B cell (primary cell): ENCODE results near the gene PDZD7. TPM values are rescaled to one million over a fixed set of nuclear protein-coding genes. Genes with fewer than 3 reads are reported as not detected.

ENCODE experiments used
- ATAC-seq: fragments of 200-7000 bp; cut with Tn5 transposase; one replicate; pipeline ENCODE4 v1.10.0; 2021; ENCODE audit warnings: low read depth, mild to moderate bottlenecking, moderate number of reproducible peaks, moderate library complexity
- CTCF ChIA-PET: fragments of 350-600 bp; sonication (Branson Sonifier 250); formaldehyde crosslinking; loops from one replicate; lab custom pipeline; 2021; ENCODE audit warnings: antibody characterized with exemption, inconsistent platforms; lab: Charles Lee
- POLR2A ChIA-PET: fragments of 350-600 bp; sonication (Branson Sonifier 250); formaldehyde crosslinking; loops from one replicate; lab custom pipeline; 2021; ENCODE audit warnings: antibody characterized with exemption; lab: Charles Lee
- DNase-seq: peaks from one replicate; pipeline ENCODE4 v3.0.0; 2013
- H2AFZ ChIP-seq: 2 replicates; pipeline ENCODE4 v1.6.1; 2012; ENCODE audit warnings: mild to moderate bottlenecking, low read depth, low read length; ENCODE audit not compliant: insufficient read depth, poor library complexity, severe bottlenecking
- H3K27ac ChIP-seq, 2 donors: 1 replicate in 1 of 2; 2 replicates in 1 of 2; pipeline ENCODE4 v1.5.1; 2012 to 2013; ENCODE audit warnings: low read length in 2 of 2, mild to moderate bottlenecking in 2 of 2, moderate library complexity in 1 of 2
- H3K27me3 ChIP-seq, 4 experiments: fragments of 200-600 bp in 1 of 4; sonication (generic) in 1 of 4; replicated peaks in 1 of 4; 1 replicate in 2 of 4; 2 replicates in 2 of 4; pipeline versions ENCODE4 v1.6.1 to v1.7.0; 2013 to 2016; ENCODE audit warnings: low read length in 3 of 4, mild to moderate bottlenecking in 2 of 4, mixed read lengths in 1 of 4, moderate library complexity in 1 of 4; ENCODE audit not compliant: insufficient read depth in 4 of 4, control insufficient read depth in 3 of 4; ENCODE audit errors: control extremely low read depth in 1 of 4
- H3K36me3 ChIP-seq, 2 experiments: replicated peaks in 1 of 2; 1 replicate in 1 of 2; 2 replicates in 1 of 2; pipeline versions ENCODE4 v1.6.1 to v1.7.1; 2013; ENCODE audit warnings: low read length in 1 of 2; ENCODE audit not compliant: insufficient read depth in 2 of 2, control insufficient read depth in 1 of 2; ENCODE audit errors: control extremely low read depth in 1 of 2, extremely low read depth in 1 of 2
- H3K4me1 ChIP-seq, 2 donors: fragments of 200-600 bp in 1 of 2; sonication (generic) in 1 of 2; 1 replicate in 1 of 2; 2 replicates in 1 of 2; pipeline versions ENCODE4 v1.5.1 to v1.6.1; 2013 to 2017; ENCODE audit warnings: low read length in 2 of 2; ENCODE audit not compliant: control insufficient read depth in 2 of 2, insufficient read depth in 2 of 2
- H3K4me2 ChIP-seq: replicated peaks from 2 replicates; pipeline ENCODE3; 2012; ENCODE audit warnings: mild to moderate bottlenecking, low read depth, low read length; ENCODE audit not compliant: poor library complexity, severe bottlenecking
- H3K4me3 ChIP-seq, 5 experiments: fragments of 200-600 bp in 1 of 5; sonication (generic) in 1 of 5; 1 replicate in 3 of 5; 2 replicates in 2 of 5; pipeline versions ENCODE4 v1.5.1 to v1.7.0; 2011 to 2016; ENCODE audit warnings: low read length in 4 of 5, mild to moderate bottlenecking in 4 of 5, low read depth in 2 of 5, control low read depth in 1 of 5, moderate library complexity in 1 of 5; ENCODE audit not compliant: insufficient read depth in 1 of 5; ENCODE audit errors: control extremely low read depth in 1 of 5, extremely low read depth in 1 of 5
- H3K79me2 ChIP-seq: fragments of 200-600 bp; sonication (generic); one replicate; pipeline ENCODE4 v1.6.0; 2016; ENCODE audit warnings: low read length; ENCODE audit not compliant: control insufficient read depth, insufficient read depth
- H3K9ac ChIP-seq: fragments of 200-600 bp; sonication (generic); 2 replicates; pipeline ENCODE4 v1.6.1; 2017; ENCODE audit warnings: mild to moderate bottlenecking, low read length, moderate library complexity
- H3K9me3 ChIP-seq, 3 donors: one replicate each; pipeline versions ENCODE4 v1.6.1 to v1.7.1; 2013; ENCODE audit warnings: low read length in 2 of 3; ENCODE audit not compliant: control insufficient read depth in 2 of 3, insufficient read depth in 1 of 3; ENCODE audit errors: control extremely low read depth in 1 of 3
- H4K20me1 ChIP-seq: 2 replicates; pipeline ENCODE4 v1.6.0; 2012; ENCODE audit warnings: mild to moderate bottlenecking, low read length; ENCODE audit not compliant: insufficient read depth, control insufficient read depth, poor library complexity, severe bottlenecking
- H3K27ac Mint-ChIP-seq: one replicate; pipeline ENCODE4 v1.8.0; 2021; ENCODE audit warnings: mixed read lengths
- H3K27me3 Mint-ChIP-seq: one replicate; pipeline ENCODE4 v1.8.0; 2021; ENCODE audit warnings: mixed read lengths
- H3K4me1 Mint-ChIP-seq: one replicate; pipeline ENCODE4 v1.8.0; 2021; ENCODE audit warnings: mixed read lengths
- H3K4me3 Mint-ChIP-seq: one replicate; pipeline ENCODE4 v1.8.0; 2021; ENCODE audit warnings: mixed read lengths
- H3K9me3 Mint-ChIP-seq: one replicate; pipeline ENCODE4 v1.8.0; 2022; ENCODE audit warnings: mixed read lengths; ENCODE audit not compliant: insufficient read depth
- EZH2 ChIP-seq: IDR thresholded peaks from 2 replicates; pipeline ENCODE4 v1.6.1; 2012; ENCODE audit warnings: borderline replicate concordance, low read depth, mild to moderate bottlenecking, moderate library complexity, low read length; ENCODE audit not compliant: insufficient read depth, poor library complexity, severe bottlenecking
- intact Hi-C: fragments of 100-400 bp; cut with micrococcal nuclease; formaldehyde crosslinking; loops from one replicate; pipeline ENCODE4 v1.10.0; 2022
- polyA plus RNA-seq: library from polyadenylated mRNA; depleted of rRNA; stranded (reverse); fragments of >200 nt; gene quantifications from 2 replicates; pipeline ENCODE4 v1.2.3, GENCODE V29; 2012
- small RNA-seq: library from RNA; depleted of rRNA; stranded (forward); fragments of <200 nt; gene quantifications from one replicate; pipeline ENCODE3, GENCODE V24; 2012; ENCODE audit warnings: low replicate concordance, low read depth; ENCODE audit not compliant: insufficient read length
- total RNA-seq, 2 donors: library from RNA; stranded (reverse); fragments of 120-200 nt in 1 of 2; gene quantifications; 1 replicate in 1 of 2; 2 replicates in 1 of 2; pipeline versions ENCODE4 v1.2.3 to v1.2.4, GENCODE V29; 2013 to 2022
- TF ChIP-seq, protein P1 (sequence below): fragments of 200-600 bp; IDR thresholded peaks from one replicate; pipeline ENCODE4 v1.8.0; 2022; ENCODE audit warnings: antibody characterized with exemption, mild to moderate bottlenecking

Gene PDZD7
- total and polyA plus RNA-seq, 2 donors (not counting 1 experiment from before 2014, with no cell fraction given): 0.64 to 0.69 TPM

DNA sequence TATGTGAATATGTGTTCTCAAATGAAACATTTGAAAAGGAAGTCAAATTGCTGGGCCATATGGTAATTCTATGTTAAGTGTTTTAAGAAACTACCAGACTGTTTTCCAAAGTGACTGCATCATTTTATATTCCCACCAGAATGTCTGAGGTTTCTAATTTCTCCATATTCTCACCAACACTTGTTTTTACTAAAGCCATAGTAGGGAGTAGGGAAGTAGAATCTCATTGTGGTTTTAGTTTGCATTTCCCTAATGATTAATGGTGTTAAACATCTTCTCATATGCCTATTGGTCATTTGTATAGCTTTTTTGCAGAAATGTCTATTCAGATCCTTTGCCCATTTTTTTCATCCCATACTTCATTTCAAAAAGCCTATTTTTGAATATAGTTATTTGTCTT, 70.7 kb downstream of the PDZD7 start:
- Histone ChIP-seq H3K4me3 (no peak overlapping the region), H3K4me1 (no peaks in the 10 kb centered on the region), H3K27ac (no peak overlapping the region), H3K79me2 (no peaks in the 10 kb centered on the region), H2AFZ (no peak overlapping the region), H3K4me2 (no peak overlapping the region), H3K9me3 (no peaks in the 10 kb centered on the region), H3K9ac (no peak overlapping the region), H3K27me3 (no peaks in the 10 kb centered on the region), H3K36me3 (peaks cover 16 to 61% of the 10 kb centered on the region in 2 experiments), H4K20me1 (no peaks in the 10 kb centered on the region)
- ATAC-seq (no peak), DNase-seq (no peak)
- intact Hi-C loops: no loop called here
- H3K27ac Mint-ChIP-seq: no peak overlapping the region
- H3K4me3 Mint-ChIP-seq: no peak overlapping the region
- CTCF ChIA-PET: no interaction called here
- POLR2A ChIA-PET: no interaction called here
- no peaks in the 10 kb centered on the region for H3K27me3 Mint-ChIP-seq
- no peaks in the 10 kb centered on the region for H3K9me3 Mint-ChIP-seq
- TF ChIP-seq, protein P1, sequence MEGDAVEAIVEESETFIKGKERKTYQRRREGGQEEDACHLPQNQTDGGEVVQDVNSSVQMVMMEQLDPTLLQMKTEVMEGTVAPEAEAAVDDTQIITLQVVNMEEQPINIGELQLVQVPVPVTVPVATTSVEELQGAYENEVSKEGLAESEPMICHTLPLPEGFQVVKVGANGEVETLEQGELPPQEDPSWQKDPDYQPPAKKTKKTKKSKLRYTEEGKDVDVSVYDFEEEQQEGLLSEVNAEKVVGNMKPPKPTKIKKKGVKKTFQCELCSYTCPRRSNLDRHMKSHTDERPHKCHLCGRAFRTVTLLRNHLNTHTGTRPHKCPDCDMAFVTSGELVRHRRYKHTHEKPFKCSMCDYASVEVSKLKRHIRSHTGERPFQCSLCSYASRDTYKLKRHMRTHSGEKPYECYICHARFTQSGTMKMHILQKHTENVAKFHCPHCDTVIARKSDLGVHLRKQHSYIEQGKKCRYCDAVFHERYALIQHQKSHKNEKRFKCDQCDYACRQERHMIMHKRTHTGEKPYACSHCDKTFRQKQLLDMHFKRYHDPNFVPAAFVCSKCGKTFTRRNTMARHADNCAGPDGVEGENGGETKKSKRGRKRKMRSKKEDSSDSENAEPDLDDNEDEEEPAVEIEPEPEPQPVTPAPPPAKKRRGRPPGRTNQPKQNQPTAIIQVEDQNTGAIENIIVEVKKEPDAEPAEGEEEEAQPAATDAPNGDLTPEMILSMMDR: no peak
- TF ChIP-seq EZH2: no peak
- no peaks in the 10 kb centered on the region for H3K4me1 Mint-ChIP-seq

Small RNA genes lying within 50 kb of the gene (small RNA-seq; reads per million reads assigned to genes)
- not detected for gene MIR608

Other genes with a start within 250 kb of the PDZD7 start
- gene SLF2, start 118.2 kb downstream of the PDZD7 start, total RNA-seq: 65.6 and 66.7 TPM in 2 replicates
- gene SLF2, start 118.2 kb downstream of the PDZD7 start, polyA plus RNA-seq: 11.8 and 21.5 TPM in 2 replicates
- gene SEMA4G, start 61.6 kb downstream of the PDZD7 start, total RNA-seq: 0.96 and 2.2 TPM in 2 replicates
- 0.75 and 0.84 TPM in 2 replicates for gene SEMA4G, start 61.6 kb downstream of the PDZD7 start, polyA plus RNA-seq
- gene MRPL43, start 43.6 kb downstream of the PDZD7 start, total RNA-seq: 56.2 and 57.8 TPM in 2 replicates
- 80.4 and 99.4 TPM in 2 replicates for gene MRPL43, start 43.6 kb downstream of the PDZD7 start, polyA plus RNA-seq
- gene TWNK, start 43.6 kb downstream of the PDZD7 start, total RNA-seq: 11.8 and 12.0 TPM in 2 replicates
- 3.6 and 7.2 TPM in 2 replicates for gene TWNK, start 43.6 kb downstream of the PDZD7 start, polyA plus RNA-seq
- 33.7 and 36.9 TPM in 2 replicates for gene LZTS2, start 31.3 kb downstream of the PDZD7 start, total RNA-seq
- gene LZTS2, start 31.3 kb downstream of the PDZD7 start, polyA plus RNA-seq: 19.5 and 23.2 TPM in 2 replicates
- 38.0 and 44.2 TPM in 2 replicates for gene SFXN3, start 105 bp upstream of the PDZD7 start, total RNA-seq
- gene SFXN3, start 105 bp upstream of the PDZD7 start, polyA plus RNA-seq: 26.3 and 51.7 TPM in 2 replicates
- gene KAZALD1, start 30.9 kb upstream of the PDZD7 start, total RNA-seq: 0.34 and 0.51 TPM in 2 replicates
- 0.37 TPM in 1 of 2 replicates, not detected in the other for gene KAZALD1, start 30.9 kb upstream of the PDZD7 start, polyA plus RNA-seq
- not detected in 2 replicates for gene TLX1, start 100.2 kb upstream of the PDZD7 start, total RNA-seq
- not detected in 2 replicates for gene TLX1, start 100.2 kb upstream of the PDZD7 start, polyA plus RNA-seq
- gene LBX1, start 198.3 kb upstream of the PDZD7 start, total RNA-seq: not detected in 2 replicates
- not detected in 2 replicates for gene LBX1, start 198.3 kb upstream of the PDZD7 start, polyA plus RNA-seq